Measurements from ENCODE around the gene TMEM184A.

TMEM184A gene

DNA sequence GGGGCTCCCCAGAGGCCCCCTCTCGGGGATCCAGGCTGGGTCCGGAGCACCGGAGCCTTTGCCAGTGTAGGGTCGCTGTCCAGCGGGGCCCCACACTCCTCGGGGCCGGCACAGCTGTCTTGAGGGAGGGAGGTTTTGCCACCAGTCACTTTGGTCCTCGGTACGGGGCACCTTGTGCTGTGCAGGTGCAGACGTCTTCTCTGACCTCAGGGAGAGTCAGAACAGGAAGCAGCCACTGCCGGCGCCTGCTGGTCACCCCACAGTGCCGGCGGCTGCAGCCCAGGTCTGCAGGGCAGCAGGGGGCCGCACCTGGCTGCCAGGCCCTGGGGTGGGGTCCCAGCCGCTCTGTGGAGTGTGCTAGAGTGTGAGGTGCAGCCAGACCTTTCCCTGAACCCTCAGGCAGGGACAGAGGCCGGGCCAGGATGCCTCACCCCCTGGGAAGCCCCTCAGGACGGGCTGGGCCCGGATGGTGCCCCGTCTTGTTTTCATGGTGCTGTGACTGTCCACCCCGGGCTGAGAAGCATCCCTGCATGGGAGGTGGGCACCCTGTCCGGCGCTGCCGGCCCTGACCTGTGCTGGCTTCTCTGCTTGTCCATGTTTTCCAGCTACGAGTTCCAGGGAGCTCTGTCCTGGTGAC, 17.3 kb downstream of the TMEM184A start:
- DNase-seq, result no peak

DNA sequence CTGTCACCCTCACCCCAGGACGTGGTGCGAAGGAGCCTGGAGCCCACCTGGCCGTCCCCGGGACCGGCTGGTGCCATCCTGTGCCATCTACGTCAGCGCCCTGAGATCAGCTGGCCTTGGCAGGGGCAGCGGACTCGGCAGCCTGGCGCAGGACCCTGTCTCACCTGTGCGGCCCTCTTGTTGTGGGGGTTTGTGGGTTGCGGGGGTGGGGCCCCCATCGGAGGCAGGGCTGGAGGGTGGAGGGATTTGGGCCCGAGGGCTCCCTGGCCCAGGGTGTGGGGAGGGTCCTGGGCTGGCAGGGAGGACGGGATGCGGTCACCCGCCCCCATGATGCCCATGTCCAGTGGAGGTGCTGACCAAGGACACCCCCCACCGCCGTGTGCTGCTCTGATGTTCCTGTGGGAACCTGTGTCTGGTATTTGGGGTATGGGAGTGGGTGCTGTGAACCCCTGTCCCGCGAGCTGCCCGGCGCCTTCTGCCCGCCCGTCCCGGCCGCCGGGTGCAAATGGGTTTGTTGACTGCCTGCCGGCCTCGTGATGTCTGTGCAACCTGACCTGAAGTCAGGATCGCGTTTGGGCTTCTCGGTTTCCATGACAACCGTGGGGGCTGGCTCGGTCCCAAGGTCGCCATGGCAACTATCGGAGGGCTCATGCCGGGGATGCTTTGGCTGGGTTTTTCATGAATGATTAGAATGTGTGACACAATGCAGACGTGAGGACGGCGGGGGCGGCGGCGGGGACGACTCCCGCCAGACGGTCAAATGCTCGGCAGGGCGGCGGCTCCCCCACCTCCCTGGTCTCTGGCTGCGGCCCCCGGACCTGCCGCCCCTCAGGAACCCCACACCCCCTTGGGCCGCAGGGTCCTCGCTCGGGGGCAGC, 18.2 kb downstream of the TMEM184A start:
- DNase-seq, result peak; percentile 29

DNA sequence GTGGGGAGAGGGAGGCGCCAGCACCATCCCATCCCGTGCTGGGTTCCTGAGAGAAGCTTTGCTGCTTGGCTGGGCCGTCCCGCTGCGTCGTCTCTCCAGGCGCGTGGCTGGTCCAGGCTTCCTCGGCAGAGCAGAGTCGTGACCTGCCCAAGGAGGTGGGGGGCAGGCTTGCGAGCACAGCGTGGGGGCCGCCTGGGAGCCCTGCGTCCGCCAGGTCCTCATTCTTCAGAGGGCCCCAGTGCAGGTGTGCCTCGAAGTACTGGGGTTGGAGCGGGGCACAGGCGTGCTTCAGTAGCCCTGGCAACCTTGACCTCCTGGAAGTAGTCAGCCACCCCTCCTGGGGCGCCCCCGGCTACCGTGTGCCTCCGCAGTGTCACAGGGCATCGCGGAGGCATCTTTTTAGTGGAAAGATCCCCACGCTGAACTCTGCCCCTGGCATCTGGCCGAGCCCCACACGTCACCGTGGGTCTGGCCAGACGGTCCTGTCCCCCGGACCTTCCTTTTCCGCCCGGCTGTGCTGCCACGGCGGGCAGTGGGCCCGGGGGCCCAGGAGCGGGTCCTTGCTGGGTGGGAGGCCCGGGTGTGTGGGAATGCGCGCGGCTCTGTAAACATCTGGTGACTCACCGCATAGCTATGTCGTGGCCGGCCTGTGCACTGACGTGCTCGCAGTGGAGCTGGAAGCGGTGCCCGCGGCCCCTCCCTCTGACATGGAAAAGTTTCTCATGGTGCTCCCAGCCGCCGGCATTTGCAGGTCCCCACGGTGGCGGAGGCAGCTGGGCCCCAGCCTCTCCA, 19.1 kb downstream of the TMEM184A start:
- DNase-seq, result no peak

DNA sequence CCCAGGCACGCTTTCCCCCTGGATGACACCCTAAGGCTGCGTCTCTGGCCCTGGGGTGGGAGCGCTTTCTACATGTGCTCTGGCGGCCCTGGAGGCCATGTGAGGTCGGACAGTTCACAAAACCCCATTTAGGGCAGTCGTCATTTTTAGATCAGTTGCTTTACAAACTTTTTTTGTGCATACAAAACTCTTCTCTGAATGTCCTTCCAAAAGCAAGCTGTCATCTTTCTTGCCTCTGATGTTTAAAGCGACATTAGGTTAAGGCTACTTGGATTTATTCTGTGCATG, 19.6 kb downstream of the TMEM184A start:
- no peak for DNase-seq

DNA sequence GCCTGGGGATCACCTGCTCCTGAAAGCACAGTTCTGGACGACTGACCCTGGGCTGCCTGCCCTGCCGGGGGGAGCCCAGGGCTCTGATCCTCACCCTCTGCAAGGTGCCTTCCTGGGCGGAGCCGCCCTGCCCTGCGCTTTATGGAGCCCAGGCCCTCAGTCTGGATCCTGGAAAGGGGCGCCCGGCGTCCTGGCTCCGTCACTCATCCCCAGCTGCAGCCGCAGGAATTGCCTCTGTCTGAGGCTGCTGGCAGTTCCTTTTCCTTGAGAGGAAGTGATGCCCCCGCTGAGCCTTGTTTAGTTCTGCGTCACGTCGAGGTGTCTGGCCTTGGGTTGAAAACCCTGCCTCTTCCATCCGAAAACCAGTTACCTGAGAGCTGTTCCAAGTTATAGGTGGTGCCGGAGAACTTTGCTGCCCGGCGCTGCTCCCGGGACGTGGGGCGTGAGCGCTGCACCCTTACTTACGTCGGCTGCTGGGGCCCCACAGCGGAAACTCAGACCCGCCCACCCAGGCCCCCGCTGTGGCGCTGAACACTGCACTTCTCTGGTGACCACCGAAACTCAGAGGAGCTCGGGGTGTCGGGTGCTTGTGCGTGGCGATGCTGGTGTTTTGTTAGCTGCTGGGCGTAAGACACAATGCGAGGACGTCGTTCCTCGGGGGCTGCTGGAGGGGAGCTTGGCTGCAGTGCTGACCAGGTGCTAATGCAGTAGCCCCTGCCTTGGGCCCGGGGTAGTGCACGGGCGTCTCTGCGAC, 20.1 kb downstream of the TMEM184A start:
- no peak for DNase-seq

DNA sequence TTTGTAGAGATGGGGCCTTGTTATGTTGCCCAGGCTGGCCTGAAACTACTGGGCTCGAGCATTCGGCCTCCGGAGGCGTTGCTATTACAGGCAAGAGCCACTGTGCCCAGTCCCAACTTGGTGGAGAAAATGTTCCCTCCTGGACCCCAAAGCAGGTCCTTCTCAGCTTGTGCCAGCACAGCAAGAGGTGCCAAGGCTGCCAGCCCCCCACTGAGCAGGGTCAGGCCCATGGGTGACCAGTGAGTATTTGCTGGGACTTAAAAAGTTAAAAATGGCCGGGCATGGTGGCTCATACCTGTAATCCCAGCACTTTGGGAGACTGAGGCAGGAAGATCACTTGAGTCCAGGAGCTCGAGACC, 20.9 kb downstream of the TMEM184A start:
- no peak for DNase-seq

DNA sequence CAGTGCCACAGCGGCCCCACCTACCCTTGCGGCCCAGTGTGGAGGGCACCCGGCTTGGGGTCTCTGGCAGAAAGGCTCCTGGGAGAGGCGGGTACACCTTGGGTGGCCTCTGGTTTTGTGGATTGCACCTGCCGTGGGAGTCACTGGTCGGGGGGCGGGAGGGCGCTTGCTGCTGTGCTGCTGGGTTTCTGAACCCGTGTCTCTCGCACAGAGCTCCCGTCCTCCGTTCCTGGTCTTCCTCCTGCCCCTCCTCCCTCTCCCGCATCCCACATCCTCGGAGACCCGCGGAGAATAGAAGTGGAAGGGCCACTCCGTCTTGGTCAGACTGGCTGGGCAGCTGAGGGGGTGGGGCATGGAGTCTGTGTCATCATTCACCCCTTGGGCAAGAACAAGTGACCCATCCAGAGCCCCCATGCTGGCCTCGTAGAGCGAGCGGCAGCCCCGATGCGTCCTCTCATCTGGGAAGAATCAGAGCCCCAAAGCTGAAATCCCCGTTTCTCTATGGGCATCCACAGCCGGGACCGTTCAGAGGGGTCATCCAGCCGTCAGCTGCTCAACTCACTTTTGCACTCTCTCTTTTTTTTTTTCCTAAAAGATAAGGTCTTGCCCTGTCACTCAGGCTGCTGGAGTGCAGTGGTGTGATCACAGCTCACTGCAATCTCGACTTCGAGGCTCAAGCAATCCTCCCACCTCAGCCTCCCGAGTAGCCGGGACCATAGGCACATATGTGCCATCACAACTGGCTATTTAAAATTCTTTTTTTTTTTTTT, 21.5 kb downstream of the TMEM184A start:
- DNase-seq, result no peak

DNA sequence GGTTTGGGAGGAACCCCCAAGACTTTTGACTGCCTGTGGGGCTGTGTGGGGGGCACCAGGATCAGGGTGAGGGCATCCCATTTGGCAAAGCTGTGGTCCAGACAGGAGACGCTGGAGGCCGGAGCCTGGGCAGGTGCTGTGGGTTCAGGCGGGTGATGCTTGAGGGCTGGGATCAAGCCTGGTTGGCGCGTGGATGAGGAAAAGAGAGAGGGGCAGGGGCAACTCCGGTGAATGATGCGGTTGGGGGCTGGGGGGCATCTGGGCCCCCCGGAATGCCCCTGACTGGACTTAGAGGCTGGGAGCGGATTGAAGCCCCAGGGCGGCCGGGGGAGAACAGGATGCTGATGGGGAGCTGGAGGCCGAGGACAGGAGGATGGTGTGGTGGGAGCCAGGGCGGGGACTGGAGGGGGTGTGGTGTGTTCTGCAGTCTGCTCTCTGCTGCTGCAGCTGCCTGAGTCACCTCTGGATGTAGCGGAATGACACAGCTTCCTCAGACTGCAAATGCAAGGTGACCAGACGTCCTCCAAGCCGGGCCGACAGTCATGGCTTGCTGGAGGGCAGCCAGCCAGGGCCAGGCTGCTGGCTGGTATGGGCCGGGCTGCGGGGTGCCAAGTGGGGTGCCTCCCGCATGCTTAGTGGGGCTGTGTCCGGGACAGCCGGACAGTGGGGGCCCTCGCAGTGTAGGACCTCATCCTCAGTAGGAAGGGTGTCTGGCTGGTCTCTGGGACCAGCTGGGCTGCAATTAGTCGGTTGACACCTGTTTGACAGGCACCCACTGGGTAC, 22.3 kb downstream of the TMEM184A start:
- DNase-seq, result no peak

DNA sequence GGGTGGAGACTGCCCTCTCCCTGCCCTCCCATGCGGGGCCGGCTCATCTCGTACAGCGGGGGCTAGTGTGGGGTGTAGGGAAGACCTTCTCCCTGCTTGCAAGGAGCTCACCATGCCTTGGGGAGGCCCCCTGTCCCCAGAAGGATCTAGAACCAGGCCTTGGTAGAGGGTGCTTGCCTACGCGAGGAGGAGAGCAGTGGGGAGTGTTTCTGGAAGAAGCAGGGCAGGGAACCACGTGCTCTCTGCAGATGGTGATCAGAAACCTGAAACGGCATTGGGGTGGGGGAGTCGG, 22.8 kb downstream of the TMEM184A start:
- no peak for DNase-seq

DNA sequence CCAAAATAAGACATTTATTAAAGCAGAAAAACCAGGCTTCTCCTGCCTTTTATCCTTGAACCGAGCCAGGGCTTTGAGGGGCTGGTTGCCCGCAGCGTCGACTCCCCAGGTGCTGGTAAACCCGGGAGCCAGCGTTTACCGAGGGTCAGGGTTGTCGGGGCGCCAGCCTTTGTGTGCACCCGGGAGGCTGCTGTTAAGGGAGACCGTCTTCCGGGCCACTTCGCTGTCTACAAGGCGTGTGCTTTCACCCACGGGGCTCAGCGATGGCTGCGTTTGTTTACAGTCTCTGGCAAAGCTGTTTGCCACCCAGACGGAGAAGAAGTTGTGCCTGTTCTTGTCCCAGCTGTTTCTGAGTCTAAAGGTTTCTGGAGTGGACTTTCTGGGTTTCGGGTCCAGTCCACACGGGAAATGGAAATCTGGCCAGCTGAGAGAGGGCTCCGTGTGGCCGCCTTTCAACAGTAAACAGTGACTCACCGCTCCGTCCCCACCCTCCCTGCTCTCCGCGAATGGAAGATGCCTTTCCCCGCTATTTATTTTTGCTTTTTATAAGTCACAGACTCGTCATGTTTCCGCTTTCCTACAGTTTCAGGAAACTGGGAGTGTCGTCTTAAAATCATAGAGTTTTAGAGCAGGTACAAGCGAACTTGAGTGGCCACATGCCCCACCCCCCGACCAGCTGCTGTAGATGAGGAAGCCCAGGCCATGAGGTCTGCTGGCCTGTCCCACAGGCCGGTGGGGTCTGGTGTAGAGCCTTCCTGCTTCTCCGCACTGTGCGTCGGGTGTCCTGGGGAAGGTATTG, 23.4 kb downstream of the TMEM184A start:
- no peak for DNase-seq

DNA sequence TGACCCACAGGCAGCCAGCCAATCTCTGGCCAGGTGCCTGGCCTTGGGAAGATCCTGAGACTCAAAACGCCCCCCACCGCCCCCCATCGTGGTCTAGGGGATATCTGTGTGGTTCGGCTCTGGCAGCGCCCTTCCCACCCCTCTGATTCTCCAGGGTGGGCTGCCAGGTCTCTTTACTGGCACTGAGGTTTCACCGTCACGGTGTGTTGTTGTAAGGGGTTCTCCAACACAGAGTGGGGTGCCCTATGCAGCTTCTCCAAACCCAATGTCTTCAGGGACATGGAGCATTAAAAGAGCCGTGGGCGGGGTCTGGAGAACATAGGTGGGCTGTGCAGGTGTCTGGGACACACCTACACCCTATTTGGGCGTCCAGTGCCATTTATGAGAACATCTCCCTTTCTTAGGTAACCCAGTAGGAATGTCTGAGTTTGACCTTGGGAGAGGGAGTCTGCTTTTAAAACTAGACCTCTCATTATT, 24.0 kb downstream of the TMEM184A start:
- DNase-seq, result no peak

DNA sequence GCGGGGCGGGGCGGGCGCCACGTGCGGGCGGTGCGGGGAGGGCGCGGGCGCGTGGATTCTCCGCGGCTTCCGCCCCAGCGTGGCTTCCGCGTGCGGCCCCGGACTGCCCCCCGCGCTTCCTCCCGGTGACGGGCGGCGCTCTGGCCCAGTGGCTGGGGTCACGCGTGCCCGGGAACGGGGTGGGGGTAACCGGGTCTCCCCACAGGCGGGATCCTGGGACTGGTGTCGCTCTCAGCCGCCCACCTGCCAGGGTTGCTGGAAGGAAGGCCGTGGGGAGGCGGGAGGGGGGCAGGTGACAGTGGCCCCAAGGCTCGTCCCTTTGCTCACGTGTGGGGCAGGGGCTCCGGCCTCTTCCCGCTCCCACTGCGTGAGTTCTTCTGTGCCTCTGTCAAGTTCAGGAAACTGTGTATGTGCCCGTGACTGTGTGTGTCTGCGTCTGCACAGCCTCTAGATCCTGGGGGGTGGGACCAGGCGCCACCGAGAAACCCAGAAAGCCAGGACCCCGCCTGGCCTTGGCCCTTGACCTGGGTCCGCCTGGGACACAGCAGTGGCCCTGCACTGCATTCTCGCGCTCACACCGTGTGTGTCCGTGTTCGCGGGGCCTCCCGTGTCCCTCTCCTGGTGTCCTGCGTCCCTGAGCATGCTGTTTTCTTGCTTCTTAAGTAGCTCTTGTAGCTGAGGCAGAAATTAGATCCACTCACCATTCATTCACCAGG, 24.6 kb downstream of the TMEM184A start:
- no peak for DNase-seq

DNA sequence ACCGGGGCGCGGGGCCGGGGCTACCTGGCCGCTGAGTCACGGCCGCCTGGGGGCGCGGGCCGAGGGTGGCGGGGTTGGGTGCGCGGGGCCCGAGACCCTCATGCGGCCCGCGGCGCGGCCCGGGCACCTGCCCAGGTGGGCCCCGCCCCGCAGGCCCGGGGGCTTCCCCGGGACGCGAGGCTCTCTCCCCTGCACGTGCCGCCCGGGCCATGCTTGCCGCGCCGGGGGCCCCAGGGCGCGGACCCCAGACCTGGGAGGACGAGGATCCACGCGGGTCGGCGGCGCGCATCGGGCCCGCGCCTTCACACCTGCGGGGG, 25.1 kb downstream of the TMEM184A start:
- no peak for DNase-seq

DNA sequence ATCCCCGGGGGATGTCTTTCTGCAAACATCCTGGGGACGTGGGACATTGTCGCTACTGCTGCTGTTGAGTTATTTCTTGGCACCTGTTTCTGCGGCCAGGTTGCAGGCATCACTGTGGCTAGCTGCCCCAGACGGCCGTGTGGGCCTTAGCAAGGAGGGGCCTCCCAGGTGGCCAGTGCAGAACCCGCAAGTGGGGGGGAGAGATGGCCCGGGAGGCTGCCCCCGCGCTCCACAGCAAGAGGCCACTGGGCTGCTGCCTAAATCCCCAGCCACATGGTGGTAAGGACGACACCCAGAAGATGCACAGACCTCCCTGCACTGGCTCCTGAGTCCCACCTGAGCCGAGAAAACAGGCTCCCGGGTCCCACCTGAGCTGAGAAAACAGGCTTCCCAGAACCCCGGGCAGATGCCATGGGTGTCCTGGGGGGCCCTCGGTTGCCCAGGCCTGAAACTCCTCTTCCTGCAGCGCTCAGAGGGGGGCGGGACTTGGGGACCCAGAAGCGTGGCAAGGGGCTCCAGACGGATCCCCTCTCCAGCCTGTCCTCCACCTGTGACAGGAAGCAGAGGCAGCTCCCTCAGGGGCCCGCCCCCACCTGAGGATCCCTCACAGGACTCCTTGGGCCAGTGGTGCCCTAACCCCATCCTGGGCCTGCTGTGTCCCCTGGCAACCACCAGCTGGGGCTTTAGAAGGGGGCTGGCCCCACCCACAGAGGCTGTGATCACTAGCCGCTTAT, 26.5 kb downstream of the TMEM184A start:
- DNase-seq, result no peak

DNA sequence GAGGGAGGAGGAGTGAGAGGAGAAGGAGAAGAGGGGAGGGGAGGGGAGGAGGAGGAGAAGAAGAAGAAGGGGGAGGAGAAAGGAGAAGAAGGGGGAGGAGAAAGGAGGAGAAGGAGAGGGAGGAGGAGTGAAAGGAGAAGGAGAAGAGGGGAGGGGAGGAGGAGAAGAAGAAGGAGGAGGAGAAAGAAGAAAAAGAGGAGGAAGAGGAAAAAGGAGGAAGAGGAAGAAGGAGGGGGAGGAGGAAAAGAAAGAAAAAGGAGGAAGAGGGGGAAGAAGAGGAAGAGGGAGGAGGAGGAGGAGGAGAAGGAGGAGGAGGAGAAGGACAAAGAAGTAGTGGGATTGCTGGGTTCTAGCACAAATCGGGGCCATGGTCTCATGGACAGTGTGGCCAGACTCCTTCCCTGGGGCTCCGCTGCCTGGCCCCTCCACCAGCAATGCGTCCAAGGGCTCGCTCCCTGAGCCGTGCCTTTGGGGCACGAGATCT, 29.7 kb downstream of the TMEM184A start:
- DNase-seq, result no peak

DNA sequence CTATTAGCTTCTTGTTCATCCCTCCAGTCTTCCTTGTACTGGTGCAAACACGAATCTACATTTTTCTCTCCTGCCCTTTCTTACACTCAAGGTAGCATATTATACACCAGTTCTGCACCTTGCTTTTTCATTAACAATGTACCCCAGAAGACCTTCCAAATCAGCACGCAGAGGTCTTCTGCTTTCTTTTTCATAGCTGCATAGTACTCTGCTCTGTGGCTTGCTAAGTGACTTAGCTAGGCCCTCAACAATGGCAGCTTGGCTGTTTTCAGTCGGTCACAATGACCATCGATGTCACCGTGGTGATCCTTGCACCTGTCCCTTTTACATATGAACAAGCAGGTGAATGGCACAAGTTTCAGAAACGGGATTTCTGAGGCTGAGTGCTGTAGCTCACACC, 30.6 kb downstream of the TMEM184A start:
- no peak for DNase-seq

DNA sequence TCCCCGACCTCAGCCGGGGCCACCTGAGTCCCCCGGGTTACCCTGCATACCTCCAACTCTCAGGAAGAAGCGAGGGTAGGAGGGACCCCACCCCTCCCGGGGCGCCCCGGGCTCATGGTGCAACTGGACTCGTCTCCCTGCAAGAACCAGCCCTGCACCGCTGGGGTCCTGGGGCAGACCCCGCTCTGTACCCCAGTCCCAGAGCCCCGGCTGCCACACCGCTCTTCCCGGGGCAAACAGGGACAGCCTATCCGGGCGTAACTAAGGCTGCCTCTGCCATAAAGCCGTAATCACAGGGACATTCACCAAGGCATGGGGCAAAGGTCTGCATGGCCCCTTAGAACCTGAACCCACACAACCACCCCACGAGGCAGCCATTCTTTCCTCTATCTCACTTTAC, 32.2 kb downstream of the TMEM184A start:
- no peak for DNase-seq

DNA sequence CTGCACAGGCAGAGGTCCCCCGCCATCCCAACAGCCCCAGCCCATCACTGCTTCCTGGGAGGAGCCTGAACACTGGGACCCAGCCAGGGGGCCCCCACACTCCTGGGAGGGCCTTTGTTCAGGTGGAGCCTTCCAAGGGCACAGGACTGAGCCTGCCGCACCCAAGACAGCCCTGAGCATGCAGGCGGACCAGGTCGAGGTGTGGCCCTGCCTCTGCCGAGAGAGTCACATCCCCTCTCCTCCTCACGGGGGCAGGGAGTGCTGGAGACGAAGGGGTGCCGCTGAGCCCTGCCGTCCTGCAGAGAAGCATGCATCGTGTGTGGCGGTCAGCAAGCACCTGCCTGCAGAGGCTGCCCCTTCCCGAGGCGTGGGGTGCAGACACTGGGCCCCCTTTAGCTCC, 32.8 kb downstream of the TMEM184A start:
- DNase-seq, result no peak

DNA sequence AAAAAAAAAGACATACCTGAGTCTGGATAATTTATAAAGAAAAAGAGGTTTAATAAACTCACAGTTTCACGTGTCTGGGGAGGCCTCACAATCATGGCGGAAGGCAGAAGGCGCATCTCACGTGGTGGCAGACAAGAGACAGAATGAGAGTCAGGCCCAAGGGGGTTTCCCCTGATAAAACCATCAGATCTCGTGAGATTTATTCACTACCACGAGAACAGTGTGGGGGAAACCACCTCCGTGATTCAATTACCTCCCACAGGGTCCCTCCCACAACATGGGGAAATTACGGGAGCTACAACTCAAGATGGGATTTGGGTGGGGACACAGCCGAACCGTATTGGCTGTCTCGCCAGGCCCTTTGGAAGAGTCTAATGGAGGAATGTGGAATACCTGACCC, 34.5 kb downstream of the TMEM184A start:
- no peak for DNase-seq
